Chondrocyte (in vitro differentiated cells): ENCODE measurements around the gene C9orf72. TPM values are rescaled to one million over a fixed set of nuclear protein-coding genes. Genes with fewer than 3 reads are reported as not detected.

Source experiments
- DNase-seq: peaks from one replicate; pipeline ENCODE4 v3.0.0; 2021; ENCODE audit warnings: mixed read lengths, low spot score
- H3K27ac Mint-ChIP-seq: one replicate; pipeline ENCODE4 v1.8.0; 2021; ENCODE audit warnings: mild to moderate bottlenecking, moderate library complexity, mixed read lengths; ENCODE audit not compliant: unreplicated experiment
- H3K27me3 Mint-ChIP-seq: 2 replicates; pipeline ENCODE4 v1.8.0; 2021; ENCODE audit warnings: low read depth, mixed read lengths
- H3K36me3 Mint-ChIP-seq: 2 replicates; pipeline ENCODE4 v1.8.0; 2021; ENCODE audit warnings: low read depth, mixed read lengths
- H3K4me1 Mint-ChIP-seq: 2 replicates; pipeline ENCODE4 v1.8.0; 2021; ENCODE audit warnings: low read depth, mild to moderate bottlenecking, mixed read lengths
- H3K4me3 Mint-ChIP-seq: one replicate; pipeline ENCODE4 v1.8.0; 2021; ENCODE audit warnings: mild to moderate bottlenecking, moderate library complexity, mixed read lengths; ENCODE audit not compliant: unreplicated experiment
- H3K9me3 Mint-ChIP-seq: 2 replicates; pipeline ENCODE4 v1.8.0; 2021; ENCODE audit warnings: low read depth, mixed read lengths
- CTCF ChIP-seq: fragments of 200-600 bp; sonication (generic); IDR thresholded peaks from 2 replicates; pipeline ENCODE4 v1.5.0; 2021; ENCODE audit warnings: antibody characterized with exemption, mild to moderate bottlenecking, moderate library complexity
- total RNA-seq: library from RNA; stranded (reverse); gene quantifications from 3 replicates; pipeline ENCODE4 v1.2.1, GENCODE V29; 2021

Gene C9orf72
- total RNA-seq, 1 donor from 2014 or later: 9.4 TPM

DNA sequence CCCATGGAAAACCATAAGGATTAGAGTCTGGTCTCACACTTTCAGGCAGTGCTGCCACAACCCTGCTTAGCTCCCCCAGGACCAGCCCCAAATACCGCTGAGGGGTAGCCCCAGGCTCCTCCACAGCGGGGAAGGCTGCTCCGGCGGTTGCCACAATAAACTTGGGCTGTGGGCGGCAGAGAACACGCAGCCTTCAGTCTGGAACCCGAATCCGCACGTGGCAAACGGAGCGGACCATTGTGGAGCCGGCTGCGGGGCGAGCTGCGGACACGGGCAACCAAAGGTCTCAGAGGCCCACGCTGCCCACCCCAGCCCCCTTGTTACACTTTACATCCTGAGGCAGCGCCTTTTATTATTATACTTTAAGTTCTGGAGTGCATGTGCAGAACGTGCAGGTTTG, 37.3 kb upstream of the C9orf72 start:
- Mint-ChIP-seq H3K4me3 (no peak overlapping the region), H3K27me3 (peaks cover 48% of the 10 kb centered on the region), H3K4me1 (no peaks in the 10 kb centered on the region), H3K36me3 (no peaks in the 10 kb centered on the region), H3K27ac (no peak overlapping the region), H3K9me3 (no peaks in the 10 kb centered on the region)
- no peak for DNase-seq
- TF ChIP-seq CTCF: no peak

GRCh38 chr9:27602954-27603353, 29.7 kb upstream of the C9orf72 start:
- Mint-ChIP-seq H3K4me1 (no peaks in the 10 kb centered on the region), H3K9me3 (no peaks in the 10 kb centered on the region), H3K4me3 (no peak overlapping the region), H3K36me3 (no peaks in the 10 kb centered on the region), H3K27ac (no peak overlapping the region), H3K27me3 (peaks cover 15% of the 10 kb centered on the region)
- no peak for DNase-seq
- TF ChIP-seq CTCF: no peak

DNA sequence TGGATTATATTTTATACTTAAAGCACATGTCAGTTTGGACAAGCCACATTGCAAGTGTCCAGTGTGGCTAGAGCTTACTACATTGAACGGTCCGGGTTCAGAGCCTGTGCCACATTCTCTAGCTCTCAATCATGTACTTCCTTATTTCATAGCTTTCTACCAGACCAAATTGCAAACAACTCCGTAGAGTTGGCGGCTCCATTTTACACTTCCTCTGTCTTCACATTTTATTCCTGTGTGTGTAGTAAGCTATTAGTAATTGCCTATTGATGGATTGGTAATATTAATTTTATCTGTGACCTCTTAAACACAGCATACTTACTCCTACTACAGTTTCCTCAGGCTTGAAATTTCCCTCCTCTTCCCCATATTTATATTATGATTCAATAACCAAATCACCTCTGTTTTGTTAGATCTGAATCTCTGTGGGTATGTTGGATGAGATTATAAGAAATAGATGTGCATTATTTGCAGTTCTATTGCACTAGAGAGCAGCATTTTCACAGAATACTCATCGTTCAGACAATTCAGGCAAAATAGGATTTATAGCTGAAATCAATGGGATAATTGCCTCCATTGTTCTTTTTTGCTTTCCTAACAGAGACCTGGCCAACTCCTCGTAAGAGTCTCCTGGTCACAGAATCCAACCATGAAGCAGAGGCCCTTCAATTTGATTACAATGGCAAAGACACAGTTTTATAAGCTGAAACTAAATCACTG, 29.0 kb upstream of the C9orf72 start:
- no peaks in the 10 kb centered on the region for H3K9me3 Mint-ChIP-seq
- H3K27me3 Mint-ChIP-seq: peaks cover 14% of the 10 kb centered on the region
- no peak overlapping the region for H3K4me3 Mint-ChIP-seq
- no peak for TF ChIP-seq CTCF
- H3K36me3 Mint-ChIP-seq: no peaks in the 10 kb centered on the region
- no peak for DNase-seq
- no peak overlapping the region for H3K27ac Mint-ChIP-seq
- H3K4me1 Mint-ChIP-seq: no peaks in the 10 kb centered on the region

DNA sequence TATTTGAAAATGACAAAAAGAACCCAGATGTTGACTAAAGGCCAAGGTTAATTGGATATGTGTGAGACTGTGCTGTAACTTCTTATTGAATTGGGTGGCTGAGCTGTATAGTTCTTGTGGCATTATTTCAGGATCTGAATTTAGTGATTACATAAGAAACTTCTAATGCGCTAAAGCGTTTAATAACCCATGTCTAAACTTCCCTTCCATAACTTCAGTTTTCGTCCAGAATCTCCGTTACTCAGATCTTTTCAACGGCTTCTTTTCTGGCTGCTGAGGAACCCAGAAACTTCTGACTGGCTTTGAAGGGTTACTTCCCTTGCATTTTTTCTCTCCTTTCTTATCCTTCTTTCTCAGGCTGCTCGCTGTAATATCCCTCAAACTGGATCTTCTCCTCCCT, 28.1 kb upstream of the C9orf72 start:
- no peaks in the 10 kb centered on the region for H3K4me1 Mint-ChIP-seq
- no peak overlapping the region for H3K4me3 Mint-ChIP-seq
- no peak overlapping the region for H3K27ac Mint-ChIP-seq
- no peaks in the 10 kb centered on the region for H3K9me3 Mint-ChIP-seq
- H3K36me3 Mint-ChIP-seq: no peaks in the 10 kb centered on the region
- peaks cover 16% of the 10 kb centered on the region for H3K27me3 Mint-ChIP-seq
- TF ChIP-seq CTCF: no peak
- DNase-seq: no peak

GRCh38 chr9:27600256-27600655, 27.0 kb upstream of the C9orf72 start:
- Mint-ChIP-seq H3K4me3 (no peak overlapping the region), H3K36me3 (no peaks in the 10 kb centered on the region), H3K9me3 (no peaks in the 10 kb centered on the region), H3K27me3 (peaks cover 19% of the 10 kb centered on the region), H3K27ac (no peak overlapping the region), H3K4me1 (no peaks in the 10 kb centered on the region)
- no peak for TF ChIP-seq CTCF
- no peak for DNase-seq
